ENCODE results near the gene FUOM.

DNA sequence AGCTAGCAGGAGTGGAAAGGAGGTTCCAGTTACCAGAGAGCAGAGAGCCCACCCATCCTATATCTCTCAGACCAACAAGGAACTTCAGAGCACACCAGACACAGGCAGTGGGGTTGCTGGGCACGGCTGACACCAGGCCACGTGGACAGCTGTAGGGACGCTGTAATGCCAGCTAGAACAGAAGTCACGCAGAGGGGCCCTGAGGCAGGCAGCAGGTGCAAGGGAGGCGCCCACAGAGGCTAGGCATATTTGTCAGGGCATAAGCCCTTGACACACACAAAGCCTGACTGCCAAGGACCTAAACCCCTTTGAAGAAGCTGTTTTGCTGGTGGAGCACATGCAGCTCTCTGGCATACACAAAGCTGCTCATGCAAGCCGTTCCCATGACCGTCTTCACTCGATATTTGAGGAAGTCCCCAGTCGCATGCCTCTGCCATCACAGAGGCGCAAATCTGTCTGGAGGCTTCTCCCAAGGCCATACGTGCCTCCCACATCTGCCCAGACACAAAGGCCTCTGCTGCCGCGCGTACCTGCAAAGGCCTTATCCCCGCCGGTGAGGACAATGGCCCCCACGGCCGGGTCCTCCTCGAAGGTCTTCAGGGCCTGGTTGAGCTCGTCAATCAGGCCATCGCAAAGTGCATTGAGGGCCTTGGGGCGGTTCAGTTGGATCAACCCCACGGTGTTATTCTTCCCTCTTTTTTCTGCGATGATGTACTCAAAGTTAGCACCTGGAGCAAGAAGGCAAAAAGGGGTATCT, 12.4 kb upstream of the FUOM start:
- TF ChIP-seq FOXA1 (IDR thresholded peaks at IDR 0.05), result no peak
- no peak for TF ChIP-seq L3MBTL2 (conservative IDR thresholded peaks at IDR 0.05)
